ENCODE data around the gene NTRK1.

NTRK1 gene

GRCh38 chr1:156874142-156874541, 13.5 kb downstream of the NTRK1 start:
- no peak for DNase-seq (ENCODE audit: extremely low spot score)
- no peak for TF ChIP-seq PKNOX1 (IDR thresholded peaks at IDR 0.05)
- TF ChIP-seq SP1 (IDR thresholded peaks at IDR 0.05) = no peak
- no peak for TF ChIP-seq ARNT (IDR thresholded peaks at IDR 0.05)
- TF ChIP-seq L3MBTL2 (conservative IDR thresholded peaks at IDR 0.05) = no peak
- no peak for TF ChIP-seq BHLHE40 (IDR thresholded peaks at IDR 0.05; ENCODE audit: borderline replicate concordance)
- no peak for TF ChIP-seq NFRKB (IDR thresholded peaks at IDR 0.05)
- no peak for TF ChIP-seq TARDBP (IDR thresholded peaks at IDR 0.05)
- no peak for TF ChIP-seq FOXM1 (IDR thresholded peaks at IDR 0.05; ENCODE audit: borderline replicate concordance)
- no peak for TF ChIP-seq LEF1 (IDR thresholded peaks at IDR 0.05; ENCODE audit: borderline replicate concordance)
- TF ChIP-seq FOXK2 (IDR thresholded peaks at IDR 0.05) = no peak
- no peak for TF ChIP-seq HDGF (IDR thresholded peaks at IDR 0.05; ENCODE audit: borderline replicate concordance)
- TF ChIP-seq ELF4 (IDR thresholded peaks at IDR 0.05) = no peak
- TF ChIP-seq CTBP1 (IDR thresholded peaks at IDR 0.05; ENCODE audit: borderline replicate concordance) = no peak
- TF ChIP-seq FOXA1 (IDR thresholded peaks at IDR 0.05) = no peak
- no peak for TF ChIP-seq SUZ12 (IDR thresholded peaks at IDR 0.05)
- TF ChIP-seq ZNF384 (IDR thresholded peaks at IDR 0.05) = no peak
- CTCF ChIA-PET = interaction anchor here (0.8 to 1.2 kb wide), 2 partner anchors 15 to 184 kb away, joined by 3 read pairs; partner anchors contain the start of gene INSRR
- POLR2A ChIA-PET = interaction anchor here (1.4 kb wide), 1 partner anchor 14 kb away, joined by 4 read pairs; the partner anchor contains the start of gene NTRK1

- CTCF ChIA-PET = interaction anchor here (0.8 kb wide), 1 partner anchor 15 kb away, joined by 3 read pairs; the partner anchor contains the start of gene INSRR
- no peak for TF ChIP-seq BHLHE40 (IDR thresholded peaks at IDR 0.05; ENCODE audit: borderline replicate concordance)
- TF ChIP-seq SUZ12 (IDR thresholded peaks at IDR 0.05) = no peak
- TF ChIP-seq ZNF384 (IDR thresholded peaks at IDR 0.05) = no peak
- TF ChIP-seq ARNT (IDR thresholded peaks at IDR 0.05) = no peak
- no peak for TF ChIP-seq TARDBP (IDR thresholded peaks at IDR 0.05)
- no peak for TF ChIP-seq FOXM1 (IDR thresholded peaks at IDR 0.05; ENCODE audit: borderline replicate concordance)
- TF ChIP-seq HDGF (IDR thresholded peaks at IDR 0.05; ENCODE audit: borderline replicate concordance) = no peak
- no peak for TF ChIP-seq L3MBTL2 (conservative IDR thresholded peaks at IDR 0.05)
- TF ChIP-seq NFRKB (IDR thresholded peaks at IDR 0.05) = no peak
- no peak for TF ChIP-seq ELF4 (IDR thresholded peaks at IDR 0.05)
- no peak for TF ChIP-seq LEF1 (IDR thresholded peaks at IDR 0.05; ENCODE audit: borderline replicate concordance)
- TF ChIP-seq CTBP1 (IDR thresholded peaks at IDR 0.05; ENCODE audit: borderline replicate concordance) = no peak
- TF ChIP-seq PKNOX1 (IDR thresholded peaks at IDR 0.05) = no peak
- TF ChIP-seq FOXA1 (IDR thresholded peaks at IDR 0.05) = no peak
- no peak for TF ChIP-seq FOXK2 (IDR thresholded peaks at IDR 0.05)
- no peak for TF ChIP-seq SP1 (IDR thresholded peaks at IDR 0.05)
- POLR2A ChIA-PET = no interaction called here
- DNase-seq (ENCODE audit: extremely low spot score) = no peak
Measured at GRCh38 chr1:156874572-156875340, 14.1 kb downstream of the NTRK1 start.

GRCh38 chr1:156875341-156875615, 14.6 kb downstream of the NTRK1 start:
- ChIA-PET POLR2A (no interaction called here), CTCF (no interaction called here)
- TF ChIP-seq FOXK2 (IDR thresholded peaks at IDR 0.05) (no peak), L3MBTL2 (conservative IDR thresholded peaks at IDR 0.05) (no peak), NFRKB (IDR thresholded peaks at IDR 0.05) (no peak), ZNF384 (IDR thresholded peaks at IDR 0.05) (no peak), SUZ12 (IDR thresholded peaks at IDR 0.05) (no peak), SP1 (IDR thresholded peaks at IDR 0.05) (no peak), CTBP1 (IDR thresholded peaks at IDR 0.05; ENCODE audit: borderline replicate concordance) (no peak), BHLHE40 (IDR thresholded peaks at IDR 0.05; ENCODE audit: borderline replicate concordance) (no peak), FOXM1 (IDR thresholded peaks at IDR 0.05; ENCODE audit: borderline replicate concordance) (no peak), TARDBP (IDR thresholded peaks at IDR 0.05) (no peak), HDGF (IDR thresholded peaks at IDR 0.05; ENCODE audit: borderline replicate concordance) (no peak), ARNT (IDR thresholded peaks at IDR 0.05) (no peak), LEF1 (IDR thresholded peaks at IDR 0.05; ENCODE audit: borderline replicate concordance) (no peak), PKNOX1 (IDR thresholded peaks at IDR 0.05) (no peak), FOXA1 (IDR thresholded peaks at IDR 0.05) (no peak), ELF4 (IDR thresholded peaks at IDR 0.05) (no peak)
- no peak for DNase-seq (ENCODE audit: extremely low spot score)

GRCh38 chr1:156876281-156876680, 15.6 kb downstream of the NTRK1 start:
- ChIA-PET CTCF (interaction anchor here (1.5 to 2.4 kb wide), 2 partner anchors 15 to 187 kb away, joined by 5 read pairs; partner anchors contain the start of gene NTRK1), POLR2A (no interaction called here)
- no peak for TF ChIP-seq L3MBTL2 (conservative IDR thresholded peaks at IDR 0.05)
- TF ChIP-seq HDGF (IDR thresholded peaks at IDR 0.05; ENCODE audit: borderline replicate concordance) = no peak
- no peak for TF ChIP-seq ARNT (IDR thresholded peaks at IDR 0.05)
- no peak for TF ChIP-seq BHLHE40 (IDR thresholded peaks at IDR 0.05; ENCODE audit: borderline replicate concordance)
- TF ChIP-seq ZNF384 (IDR thresholded peaks at IDR 0.05) = no peak
- no peak for TF ChIP-seq SP1 (IDR thresholded peaks at IDR 0.05)
- no peak for TF ChIP-seq FOXM1 (IDR thresholded peaks at IDR 0.05; ENCODE audit: borderline replicate concordance)
- TF ChIP-seq FOXK2 (IDR thresholded peaks at IDR 0.05) = no peak
- no peak for TF ChIP-seq PKNOX1 (IDR thresholded peaks at IDR 0.05)
- TF ChIP-seq SUZ12 (IDR thresholded peaks at IDR 0.05) = no peak
- TF ChIP-seq NFRKB (IDR thresholded peaks at IDR 0.05) = no peak
- no peak for TF ChIP-seq FOXA1 (IDR thresholded peaks at IDR 0.05)
- TF ChIP-seq CTBP1 (IDR thresholded peaks at IDR 0.05; ENCODE audit: borderline replicate concordance) = no peak
- no peak for TF ChIP-seq ELF4 (IDR thresholded peaks at IDR 0.05)
- no peak for TF ChIP-seq TARDBP (IDR thresholded peaks at IDR 0.05)
- TF ChIP-seq LEF1 (IDR thresholded peaks at IDR 0.05; ENCODE audit: borderline replicate concordance) = no peak
- no peak for DNase-seq (ENCODE audit: extremely low spot score)
